Germinal center (tissue), 1 donor: ENCODE results near the gene CACHD1.

Experiments used
- DNase-seq: peaks from one replicate; pipeline ENCODE4 v3.0.0; 2012; ENCODE audit warnings: mixed read lengths, low spot score

Gene CACHD1

DNA sequence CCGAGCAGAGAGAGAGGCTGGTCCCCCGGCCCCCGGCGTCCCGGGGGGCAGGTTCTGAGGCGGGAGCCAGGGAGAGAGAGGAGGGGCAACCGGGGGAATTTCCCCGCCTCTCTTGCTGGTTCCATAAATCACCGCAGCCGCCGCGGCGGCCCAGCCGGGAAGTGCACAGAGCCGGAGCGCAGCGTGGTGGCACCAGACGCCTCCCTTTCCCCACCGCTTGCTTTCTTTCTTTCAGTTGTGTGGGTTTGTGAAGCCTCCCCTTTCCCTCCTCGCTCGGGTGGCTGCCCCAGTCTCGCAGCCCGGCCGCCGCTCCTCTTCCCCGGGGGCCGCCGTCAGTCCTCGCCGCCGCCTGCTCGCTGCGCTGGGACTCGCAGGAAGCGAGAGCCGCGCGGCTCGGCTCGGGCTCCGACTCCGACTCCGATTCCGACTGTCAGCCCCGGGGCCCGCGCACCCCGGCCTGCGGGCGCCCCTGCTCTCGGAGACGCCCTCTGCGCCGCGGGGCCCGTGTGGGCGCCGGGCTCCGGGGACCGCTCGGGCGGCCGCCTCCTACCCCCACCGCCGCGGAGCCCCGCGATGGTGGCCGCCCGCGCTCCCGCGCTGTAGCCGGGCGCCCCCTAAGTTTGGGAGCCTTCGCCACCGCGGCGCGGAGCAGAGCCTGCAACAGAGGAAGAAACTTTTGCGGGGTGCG lies at the start of gene CACHD1:
Gene CACHD1, plus strand, starts transcription at position 153 of the 688 bp plus-strand sequence. CDS start 616 bp downstream, outside the sequence.
- peak; percentile 38 for DNase-seq

DNA sequence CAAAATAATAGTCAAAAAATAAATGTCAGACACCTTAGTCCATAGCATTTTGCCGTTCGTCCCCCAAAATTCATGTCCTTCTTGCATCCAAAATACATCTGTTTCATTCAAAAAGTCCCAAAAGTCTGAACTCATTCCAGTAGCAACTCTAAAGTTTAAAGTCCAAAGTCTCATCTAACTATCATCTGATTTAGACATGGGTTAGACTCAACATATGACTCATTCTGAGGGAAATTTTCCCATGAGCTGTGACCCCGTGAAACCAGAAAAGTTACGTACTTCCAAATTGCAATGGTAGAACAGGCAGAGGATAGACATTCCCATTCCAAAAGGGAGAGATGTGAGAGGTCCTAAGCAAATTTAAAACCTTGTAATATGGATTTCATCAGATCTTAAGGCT lies 48.6 kb upstream of the CACHD1 start:
- DNase-seq, result no peak

DNA sequence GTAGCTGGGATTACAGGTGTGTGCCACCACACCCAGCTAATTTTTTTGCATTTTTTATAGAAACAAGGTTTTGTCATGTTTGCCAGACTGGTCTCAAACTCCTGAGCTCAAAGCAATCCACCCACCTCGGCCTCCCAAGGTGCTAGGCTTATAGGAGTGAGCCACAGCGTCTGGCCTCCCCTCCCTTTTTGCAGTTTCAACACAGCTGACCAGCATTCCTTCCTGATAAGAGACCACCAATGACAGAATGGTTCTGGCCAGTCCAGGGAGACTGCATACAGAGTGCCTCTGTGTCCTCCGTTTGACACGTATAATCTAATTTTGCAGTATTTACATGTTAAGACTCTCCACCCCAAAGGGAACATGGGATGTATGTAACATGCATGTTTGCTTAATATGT lies 46.4 kb upstream of the CACHD1 start:
- DNase-seq, result no peak

DNA sequence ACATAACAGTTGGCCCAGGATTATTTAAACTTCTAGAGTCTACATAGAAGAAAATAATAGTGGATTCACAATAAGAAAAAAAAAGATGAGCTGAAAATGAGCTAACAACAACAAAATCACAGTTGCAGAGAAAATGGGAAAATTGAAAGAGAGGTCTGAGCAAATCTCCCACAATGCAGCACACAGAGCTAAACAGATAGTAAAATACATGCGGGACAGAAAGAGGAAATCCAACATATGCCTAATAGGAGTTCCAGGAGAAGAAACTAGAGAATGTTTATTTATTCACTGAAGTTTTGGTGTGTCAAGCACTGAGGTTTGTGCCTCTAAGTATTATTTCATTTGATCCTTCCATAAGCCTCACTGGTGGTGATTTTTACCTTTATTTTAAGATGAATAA lies 45.5 kb upstream of the CACHD1 start:
- no peak for DNase-seq

DNA sequence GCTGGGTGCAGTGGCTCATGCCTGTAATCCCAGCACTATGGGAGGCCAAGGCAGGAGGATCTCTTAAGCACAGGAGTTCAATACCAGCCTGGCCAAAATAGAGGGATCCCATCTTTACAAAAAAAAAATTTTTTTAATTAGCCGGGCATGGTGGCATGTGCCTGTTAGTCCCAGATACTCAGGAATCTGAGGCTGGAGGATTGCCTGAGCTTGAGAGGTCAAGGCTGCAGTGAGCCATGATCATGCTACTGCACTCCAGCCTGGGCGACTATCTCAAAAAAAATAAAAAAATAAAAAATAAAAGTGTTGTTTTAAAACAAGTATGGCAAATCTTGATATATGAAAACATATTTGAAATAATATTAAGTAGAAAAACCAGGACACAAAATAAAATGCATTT lies 44.4 kb upstream of the CACHD1 start:
- DNase-seq, result no peak

DNA sequence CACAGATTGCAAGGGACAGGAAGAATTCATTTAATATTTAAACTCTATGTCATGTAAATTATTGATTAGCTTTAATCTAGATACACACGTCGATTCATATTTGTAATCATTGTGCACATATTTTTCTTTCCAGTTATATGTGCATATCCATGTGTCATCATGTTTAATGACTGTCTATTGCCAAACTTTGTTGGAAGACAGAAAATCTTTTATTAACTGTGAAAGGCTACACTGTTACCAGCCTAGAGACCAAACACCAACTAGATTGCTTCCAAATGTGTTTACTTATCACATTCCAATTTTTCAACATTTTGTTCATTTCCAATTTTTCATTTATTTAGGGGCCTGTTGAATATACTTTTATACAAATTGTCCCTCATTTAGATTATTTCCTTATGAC lies 43.2 kb upstream of the CACHD1 start:
- no peak for DNase-seq

DNA sequence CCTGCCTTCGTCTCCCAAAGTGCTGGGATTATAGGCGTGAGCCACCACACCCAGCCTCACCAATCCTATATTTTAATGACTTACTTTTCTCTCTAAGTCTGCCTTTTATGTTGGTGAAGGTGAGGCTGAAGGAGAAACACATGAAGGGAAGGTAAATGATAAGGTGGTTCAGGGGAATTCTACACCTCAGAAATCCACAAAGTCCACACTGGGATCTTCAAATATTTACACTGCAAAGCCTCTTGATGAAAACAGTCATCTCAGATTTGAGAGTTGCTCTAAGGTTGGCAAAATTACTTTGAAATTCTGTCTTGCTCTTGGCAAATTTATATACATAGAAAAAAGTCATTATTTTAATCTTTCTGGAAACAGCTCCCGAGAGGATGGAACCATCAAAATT lies 42.0 kb upstream of the CACHD1 start:
- DNase-seq, result no peak

DNA sequence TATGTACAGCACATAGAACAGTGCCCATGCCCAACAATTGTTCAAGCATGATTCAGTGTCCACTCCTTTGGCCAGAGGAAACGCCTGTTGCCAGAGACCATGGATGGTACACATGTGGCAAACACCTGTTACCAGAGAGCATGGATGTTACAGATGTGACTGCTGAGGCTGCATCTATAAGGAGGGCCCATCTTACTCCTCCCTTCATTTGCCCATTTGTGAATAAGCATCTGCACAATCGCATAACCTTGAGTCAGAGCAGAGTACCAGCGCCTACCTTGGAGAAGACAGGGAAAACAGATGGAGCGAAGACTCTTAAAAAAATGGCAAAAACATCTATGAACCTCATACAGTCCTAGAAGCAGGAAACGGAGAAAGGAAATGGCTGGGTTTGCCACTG lies 36.6 kb upstream of the CACHD1 start:
- DNase-seq, result no peak

DNA sequence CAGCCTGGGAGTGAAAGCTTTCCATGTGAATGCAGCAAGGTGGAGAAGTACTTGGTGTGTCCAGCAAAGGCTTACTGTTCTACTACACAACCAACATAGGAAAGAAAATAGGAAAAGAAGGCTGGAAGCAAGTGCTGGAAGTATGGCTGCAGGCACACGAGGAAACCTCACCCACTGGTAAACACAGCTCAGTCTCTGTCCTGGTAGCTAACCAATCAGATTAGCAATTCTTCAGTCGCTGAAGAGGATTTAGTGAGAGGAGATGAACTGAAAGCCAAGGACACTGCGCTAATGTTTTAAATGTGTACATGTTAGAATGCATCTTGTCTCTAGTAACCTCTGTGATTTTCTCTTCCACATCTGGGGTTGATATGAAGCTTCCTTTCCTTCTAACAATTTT lies 36.2 kb upstream of the CACHD1 start:
- no peak for DNase-seq

DNA sequence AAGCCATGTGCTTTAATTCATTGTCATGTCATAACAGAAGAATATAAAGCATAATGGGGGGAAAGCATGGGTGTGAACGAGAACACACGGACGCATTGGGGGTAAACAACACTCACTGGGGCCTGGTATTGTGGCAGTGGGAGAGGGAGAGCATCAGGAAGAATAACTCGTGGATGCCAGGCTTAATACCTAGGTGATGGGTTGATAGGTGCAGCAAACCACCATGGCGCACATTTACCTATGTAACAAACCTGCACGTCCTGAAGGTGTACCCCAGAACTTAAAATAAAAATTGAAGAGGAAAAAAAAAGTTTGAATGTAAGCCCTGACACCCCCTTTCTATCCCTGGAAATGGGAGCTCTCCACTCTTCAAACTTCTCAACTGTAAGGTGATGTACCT lies 34.9 kb upstream of the CACHD1 start:
- no peak for DNase-seq

DNA sequence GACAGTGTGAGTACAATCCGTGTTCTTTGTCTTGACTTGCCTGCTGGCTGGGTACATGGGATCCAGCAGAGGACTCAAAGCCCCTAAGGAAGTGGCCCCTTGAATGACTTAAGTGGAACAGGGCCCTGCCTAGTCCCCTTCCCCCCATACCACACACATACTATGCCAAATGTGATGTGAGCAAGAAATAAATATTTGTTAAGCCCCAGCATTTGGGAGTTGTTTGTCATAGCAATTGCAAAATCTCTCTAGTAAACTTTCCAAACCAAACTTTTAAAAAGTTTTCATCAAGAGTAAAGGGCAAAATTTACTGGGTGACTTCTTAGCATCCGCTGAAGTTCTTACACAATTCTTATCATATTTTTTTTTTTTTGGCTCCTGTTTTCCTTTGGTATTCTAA lies 32.5 kb upstream of the CACHD1 start:
- DNase-seq, result no peak

DNA sequence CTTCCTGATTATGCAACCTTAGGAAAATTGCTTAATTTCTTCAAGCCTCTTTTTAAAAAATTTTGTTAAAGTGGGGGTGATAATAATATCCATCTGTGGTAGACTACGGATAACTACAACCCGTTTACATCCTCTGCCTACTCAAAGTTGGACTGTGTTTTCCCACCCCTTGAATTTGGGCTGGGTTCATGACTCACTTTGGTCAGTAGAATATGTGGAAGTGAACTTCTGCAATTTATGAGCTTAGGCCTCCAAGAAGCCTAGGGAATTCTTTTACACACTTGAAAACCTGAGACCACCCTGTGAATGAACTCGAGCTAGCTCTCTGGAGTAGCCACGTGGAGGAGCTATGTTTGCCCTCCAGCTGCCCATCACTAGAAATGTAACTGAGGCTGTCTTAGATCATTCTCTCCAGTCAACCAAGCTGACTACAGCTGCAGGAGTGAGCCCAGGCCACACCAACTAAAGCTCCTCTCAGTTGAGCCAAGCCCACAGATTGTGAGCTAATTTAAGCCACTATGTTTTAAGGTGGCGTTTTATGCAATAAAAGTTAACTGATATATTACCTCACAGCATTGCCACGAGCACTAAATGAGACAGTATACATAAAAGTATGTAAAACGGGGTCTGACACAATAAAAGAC lies 29.6 kb upstream of the CACHD1 start:
- DNase-seq, result no peak

DNA sequence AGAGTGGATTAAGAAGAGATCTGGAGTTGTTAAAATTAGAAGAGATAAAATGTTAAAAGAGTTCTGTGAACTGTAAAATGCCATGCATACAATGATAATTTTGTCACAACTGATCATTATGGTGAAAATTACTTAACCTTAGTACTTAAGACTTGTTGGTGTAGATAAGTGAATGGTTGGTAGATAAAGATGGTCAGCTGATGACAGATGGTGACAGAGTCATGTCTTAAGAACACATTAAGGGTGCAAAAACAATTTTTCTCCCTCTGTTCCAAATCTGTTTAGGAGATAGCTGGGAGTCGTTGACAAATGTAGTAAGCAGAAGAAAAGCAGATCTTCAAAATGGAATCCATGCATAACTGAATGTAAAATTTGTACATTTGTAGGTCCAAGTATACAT lies 18.5 kb upstream of the CACHD1 start:
- DNase-seq, result no peak

DNA sequence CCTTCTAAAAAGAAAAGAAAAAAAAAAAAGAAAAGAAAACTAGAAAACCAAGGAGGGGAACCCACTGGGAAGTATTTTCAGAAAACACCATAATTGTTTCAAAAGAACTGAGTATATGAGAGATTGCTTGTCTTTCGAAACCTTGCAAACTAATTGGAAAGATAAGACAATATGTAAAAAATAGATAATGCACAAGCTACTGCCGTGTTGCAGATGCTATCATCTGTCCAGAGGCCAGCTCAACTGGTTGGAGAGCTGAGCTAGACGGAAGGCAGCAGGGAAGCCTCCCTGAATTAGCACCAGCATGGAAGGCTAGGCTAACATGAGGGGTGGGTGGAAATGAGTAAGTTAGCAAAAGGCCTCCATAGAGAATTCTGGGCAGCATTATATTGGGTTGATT lies 16.2 kb upstream of the CACHD1 start:
- DNase-seq, result no peak

DNA sequence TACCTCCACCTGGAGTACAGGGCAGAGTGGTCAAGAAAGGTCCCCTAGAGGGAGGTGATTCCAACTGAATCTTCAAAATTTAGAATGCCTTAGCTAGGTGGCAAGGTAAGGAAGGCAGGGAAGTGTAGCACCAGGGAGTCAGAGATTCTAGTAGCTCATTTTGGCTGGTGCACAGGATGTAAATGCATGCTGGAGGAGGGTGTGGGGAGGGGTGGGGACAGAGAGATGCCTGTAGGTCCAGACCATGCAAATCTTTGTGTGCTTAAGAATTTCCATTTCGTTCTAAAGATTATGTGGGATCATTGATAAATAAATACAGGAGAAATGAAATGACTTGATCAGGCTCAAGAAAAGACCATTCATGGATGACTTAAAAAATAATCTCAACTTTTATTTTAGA lies 11.0 kb upstream of the CACHD1 start:
- no peak for DNase-seq

DNA sequence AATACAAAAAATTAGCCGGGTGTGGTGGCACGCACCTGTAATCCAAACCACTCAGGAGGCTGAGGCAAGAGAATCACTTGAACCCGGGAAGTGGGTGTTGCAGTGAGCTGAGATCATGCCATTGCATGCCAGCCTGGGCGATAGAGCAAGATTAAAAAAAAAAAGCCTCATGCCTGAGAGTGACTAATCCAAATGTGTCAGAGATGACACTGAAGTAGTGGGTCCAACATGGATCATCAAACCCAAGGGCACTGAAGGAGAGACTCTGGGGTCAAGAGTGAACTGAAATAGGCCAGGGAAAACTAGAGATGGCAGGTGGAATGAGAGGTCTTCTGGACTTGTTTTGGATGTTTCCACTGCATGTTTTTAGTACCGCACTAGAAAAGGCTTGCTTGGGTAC lies 10.2 kb upstream of the CACHD1 start:
- no peak for DNase-seq

DNA sequence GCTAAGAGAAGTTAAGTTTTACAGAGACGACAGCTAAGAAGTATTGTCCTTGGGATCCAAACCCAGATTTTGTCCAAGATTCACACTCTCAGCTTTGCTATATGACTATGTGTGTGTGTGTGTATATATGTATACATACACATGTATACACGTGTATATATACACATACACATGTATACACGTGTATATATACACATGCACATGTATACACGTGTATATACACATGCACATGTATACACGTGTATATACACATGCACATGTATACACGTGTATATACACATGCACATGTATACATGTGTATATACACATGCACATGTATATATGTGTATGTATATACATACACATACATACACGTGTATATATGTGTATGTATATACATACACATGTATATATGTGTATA lies 3.9 kb upstream of the CACHD1 start:
- DNase-seq, result no peak

DNA sequence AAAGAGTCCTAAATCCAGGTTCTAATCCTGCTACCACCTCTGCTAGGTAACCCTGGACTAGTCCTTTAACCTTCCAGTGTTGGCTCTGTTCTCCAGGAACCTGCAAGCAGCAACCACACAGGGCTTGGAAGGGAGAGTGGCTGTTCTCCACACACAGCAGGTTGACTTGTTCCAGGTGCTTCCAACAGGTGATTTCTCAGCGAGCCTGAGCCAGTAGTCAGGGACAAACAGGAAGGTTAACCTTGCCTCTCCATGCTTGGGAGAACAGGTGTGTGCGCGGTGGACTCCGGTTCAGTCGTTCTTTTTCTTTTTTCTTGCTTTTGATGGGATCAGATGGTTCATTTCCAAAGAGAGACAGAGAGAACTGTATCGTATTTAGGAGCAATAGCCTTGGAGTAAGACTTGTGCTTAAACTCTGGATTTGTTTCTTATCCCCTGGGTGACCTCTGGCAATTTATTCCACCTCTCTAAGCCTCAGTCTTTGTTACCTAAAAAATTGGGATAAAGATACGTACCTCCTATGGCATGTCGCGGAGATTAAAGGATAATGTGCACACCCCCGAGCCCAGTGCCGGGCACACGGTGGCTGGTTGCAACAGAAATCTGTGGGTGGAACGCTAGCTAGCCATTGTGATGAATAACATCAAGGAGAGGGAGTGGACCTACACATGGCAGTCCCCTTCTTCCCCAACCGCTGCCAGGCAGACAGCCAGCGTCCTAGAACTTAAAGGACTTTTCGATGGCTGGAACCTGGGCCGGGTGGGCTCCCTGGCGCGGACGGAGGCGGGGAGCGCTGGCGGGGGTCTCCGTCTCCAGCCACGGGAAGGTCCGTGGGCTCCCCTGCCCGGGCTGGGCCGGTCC lies 583 bp upstream of the CACHD1 start:
- DNase-seq, result no peak

DNA sequence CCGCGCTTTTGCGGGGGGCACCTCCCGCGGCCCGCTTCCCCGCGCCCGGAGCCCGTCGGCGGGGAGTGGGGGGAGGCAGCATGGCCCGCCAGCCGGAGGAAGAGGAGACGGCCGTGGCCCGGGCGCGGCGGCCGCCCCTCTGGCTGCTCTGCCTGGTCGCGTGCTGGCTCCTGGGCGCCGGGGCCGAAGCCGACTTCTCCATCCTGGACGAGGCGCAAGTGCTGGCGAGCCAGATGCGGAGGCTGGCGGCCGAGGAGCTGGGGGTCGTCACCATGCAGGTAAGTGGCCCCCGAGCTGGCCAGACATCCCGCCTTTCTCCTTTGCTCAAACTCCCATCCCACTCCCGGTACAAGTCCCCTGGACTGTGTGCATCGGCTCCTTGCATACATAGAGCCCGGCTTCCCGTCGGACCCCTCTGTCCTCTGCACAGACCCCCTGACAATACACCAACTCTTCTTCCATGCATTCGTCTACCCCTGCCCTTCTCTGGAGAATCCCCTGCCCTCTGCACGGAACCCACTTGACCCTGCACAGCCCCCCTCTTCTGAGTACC lies 812 bp downstream of the CACHD1 start:
- DNase-seq, result no peak

DNA sequence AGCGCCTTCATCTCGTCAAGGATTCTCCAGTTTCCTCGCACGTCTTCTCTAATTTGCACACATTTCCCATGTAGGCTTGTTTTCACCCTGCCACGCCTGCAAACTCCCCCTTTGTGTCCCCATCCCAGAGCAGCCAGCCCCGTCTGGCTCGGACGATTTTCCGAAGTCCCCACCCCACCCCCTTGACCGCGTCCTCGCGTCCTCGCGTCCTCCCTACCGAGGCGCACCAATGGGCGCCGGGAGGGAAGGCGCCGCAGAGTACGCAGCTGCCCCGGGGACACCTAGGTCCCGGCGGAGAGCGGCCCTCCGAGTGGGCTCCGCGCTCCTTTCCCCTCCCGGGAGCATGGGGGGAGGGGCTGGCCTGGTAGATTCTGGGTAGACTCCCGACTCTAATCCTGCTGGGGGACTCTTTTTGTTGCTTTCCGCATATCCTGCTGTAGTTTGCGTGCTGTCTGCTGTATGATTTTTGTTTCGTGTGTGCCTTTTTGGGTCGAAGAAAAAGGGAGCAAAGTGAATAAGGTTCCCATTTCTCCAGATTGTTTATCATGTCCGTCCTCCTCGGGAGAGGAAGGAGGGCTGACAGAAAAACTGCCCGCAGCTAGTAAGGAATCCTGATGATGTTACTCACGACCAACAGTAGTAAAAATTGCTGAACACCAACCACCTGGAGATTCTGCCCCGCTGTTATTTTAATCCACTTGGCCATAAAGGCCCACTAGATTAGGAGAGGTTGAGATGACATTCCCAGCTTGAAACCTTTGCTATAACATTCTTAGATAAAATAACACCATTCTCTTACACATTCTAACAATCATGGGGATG lies 1.5 kb downstream of the CACHD1 start:
- DNase-seq, result no peak

DNA sequence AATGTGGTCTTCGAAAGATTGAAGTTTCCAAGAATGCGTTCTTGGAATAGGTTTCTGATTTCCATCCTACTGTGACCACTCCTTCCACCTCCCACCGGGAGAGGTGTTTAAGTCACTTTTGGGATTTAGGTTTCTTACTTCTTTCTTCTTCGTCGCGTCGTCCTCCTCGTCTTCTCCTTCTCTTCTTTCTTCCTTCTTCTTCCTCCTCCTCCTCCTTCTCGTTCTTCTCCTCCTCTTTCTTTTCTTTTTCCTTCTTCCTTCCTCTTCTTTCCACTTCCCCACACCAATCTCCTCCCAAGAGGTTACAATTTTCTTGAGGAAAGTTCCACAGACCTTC lies 2.1 kb downstream of the CACHD1 start:
- DNase-seq, result no peak

DNA sequence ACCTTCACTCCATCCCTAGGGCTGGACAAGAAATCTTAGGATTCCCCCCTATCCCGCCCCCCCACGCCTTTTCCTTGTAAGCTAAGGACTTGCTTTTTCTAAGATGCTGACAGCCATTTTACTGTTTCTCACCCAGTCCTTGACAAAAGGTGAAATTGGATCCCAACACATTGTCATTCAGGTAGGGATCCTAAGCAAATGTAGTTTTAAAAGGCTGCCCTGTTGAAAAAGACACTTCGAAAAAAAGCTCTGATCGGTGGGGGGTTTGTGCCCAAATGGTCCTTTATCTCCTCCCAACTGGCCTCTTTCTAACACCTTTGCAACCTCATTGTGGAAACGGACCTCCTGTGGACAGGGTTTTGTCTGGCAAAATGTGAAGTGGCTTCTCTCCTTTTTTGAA lies 2.9 kb downstream of the CACHD1 start:
- DNase-seq, result no peak
